CD4-positive, alpha-beta T cell (primary cell): Measurements from ENCODE around the gene INKA1. TPM values are rescaled to one million over a fixed set of nuclear protein-coding genes. Genes with fewer than 3 reads are reported as not detected.

Source experiments
- ATAC-seq: fragments of 200-7000 bp; cut with Tn5 transposase; one replicate; pipeline ENCODE4 v1.10.0; 2022; ENCODE audit warnings: mild to moderate bottlenecking; ENCODE audit not compliant: poor library complexity
- CTCF ChIA-PET: fragments of 350-600 bp; sonication (Branson Sonifier 250); formaldehyde crosslinking; loops from one replicate; lab custom pipeline; 2021; ENCODE audit warnings: antibody characterized with exemption, inconsistent platforms; lab: Charles Lee
- POLR2A ChIA-PET: fragments of 350-600 bp; sonication (Branson Sonifier 250); formaldehyde crosslinking; loops from one replicate; lab custom pipeline; 2021; ENCODE audit warnings: antibody characterized with exemption, inconsistent platforms; lab: Charles Lee
- DNase-seq, 14 experiments: peaks; one replicate each; pipeline ENCODE4 v3.0.0-alpha.2; 2013 to 2020; ENCODE audit warnings: mixed read lengths in 2 of 14
- H3K27ac ChIP-seq, 2 donors: one replicate each; pipeline versions ENCODE4 v1.5.1 to v1.7.0; 2013; ENCODE audit warnings: low read length in 2 of 2, low read depth in 1 of 2, mild to moderate bottlenecking in 1 of 2
- H3K27me3 ChIP-seq, 2 experiments: 1 replicate in 1 of 2; 2 replicates in 1 of 2; pipeline versions ENCODE4 v1.6.1 to v1.7.0; 2013; ENCODE audit warnings: low read length in 2 of 2, control low read depth in 1 of 2, mild to moderate bottlenecking in 1 of 2, moderate library complexity in 1 of 2; ENCODE audit not compliant: insufficient read depth in 2 of 2, control insufficient read depth in 1 of 2
- H3K36me3 ChIP-seq: one replicate; pipeline ENCODE4 v1.6.1; 2013; ENCODE audit warnings: low read length, control low read depth; ENCODE audit not compliant: insufficient read depth
- H3K4me1 ChIP-seq: one replicate; pipeline ENCODE4 v1.6.1; 2013; ENCODE audit warnings: low read length, control low read depth; ENCODE audit not compliant: insufficient read depth
- H3K4me3 ChIP-seq: one replicate; pipeline ENCODE4 v1.5.1; 2013; ENCODE audit warnings: mild to moderate bottlenecking, low read length, moderate library complexity
- H3K9me3 ChIP-seq, 2 experiments: 1 replicate in 1 of 2; 2 replicates in 1 of 2; pipeline versions ENCODE4 v1.6.1 to v1.7.0; 2013; ENCODE audit warnings: low read length in 2 of 2, mild to moderate bottlenecking in 2 of 2, control low read depth in 1 of 2, moderate library complexity in 1 of 2; ENCODE audit not compliant: control insufficient read depth in 1 of 2, insufficient read depth in 1 of 2
- H3K27ac Mint-ChIP-seq: one replicate; pipeline ENCODE4 v1.8.0; 2020; ENCODE audit warnings: mixed read lengths
- H3K27me3 Mint-ChIP-seq: one replicate; pipeline ENCODE4 v1.8.0; 2021; ENCODE audit warnings: mixed read lengths
- H3K36me3 Mint-ChIP-seq: one replicate; pipeline ENCODE4 v1.8.0; 2021; ENCODE audit warnings: low read depth, mixed read lengths
- H3K4me1 Mint-ChIP-seq: one replicate; pipeline ENCODE4 v1.8.0; 2021; ENCODE audit warnings: low read depth, mixed read lengths
- H3K4me3 Mint-ChIP-seq: one replicate; pipeline ENCODE4 v1.8.0; 2020; ENCODE audit warnings: mild to moderate bottlenecking, mixed read lengths
- H3K9me3 Mint-ChIP-seq: one replicate; pipeline ENCODE4 v1.8.0; 2020; ENCODE audit warnings: mixed read lengths
- CTCF ChIP-seq: fragments of 200-600 bp; IDR thresholded peaks from one replicate; pipeline ENCODE4 v1.8.0; 2022; ENCODE audit warnings: antibody characterized with exemption, mild to moderate bottlenecking
- intact Hi-C, 2 experiments: fragments of 100-400 bp; cut with DNase I in 1 of 2; cut with micrococcal nuclease in 1 of 2; formaldehyde crosslinking; loops; one replicate each; pipeline versions ENCODE4 v1.15.1 to v1.9.0; 2023 to 2025; cut with DNase I, micrococcal nuclease
- polyA plus RNA-seq, 2 donors: library from polyadenylated mRNA; unstranded; fragments of 120-200 nt; gene quantifications; one replicate each; pipeline ENCODE4 v1.2.1, GENCODE V29; 2013
- total RNA-seq, 174 experiments: library from RNA in 2 of 174; stranded (reverse) in 2 of 174; gene quantifications; one replicate each; pipeline ENCODE4 v1.2.3 and lab custom pipeline; 2021 to 2026

The INKA1 gene
- total RNA-seq (under 1 TPM; 0.85 to 0.87 TPM), total RNA-seq (lab: John Stamatoyannopoulos, UW) (0 to 2.3 (median 0.79) reads per million in 172 experiments)
- polyA plus RNA-seq (2013, experiment 1 of 2), result 0.40 TPM
- 1.1 TPM for polyA plus RNA-seq (2013, experiment 2 of 2)

- H3K27ac Mint-ChIP-seq, result peak within 1 kb of the TSS; percentile 80
- intact Hi-C loops, result loop anchor here (1.0 to 10.0 kb wide), 8 partner anchors 10 to 285 kb away; partner anchors contain the start of genes RBM5 (in 2 of the 2), IP6K1 (in 1 of the 2), MON1A (in 1 of the 2) and UBA7 (in 1 of the 2)
- ChIA-PET POLR2A (interaction anchor here (0.6 to 4.7 kb wide), 20 partner anchors 10 to 782 kb away, joined by 3 to 83 read pairs (median 6); partner anchors contain the start of genes AMIGO3, GMPPB, GNAI2 and IP6K1), CTCF (interaction anchor here (0.7 to 6.2 kb wide), 22 partner anchors 9 to 140 kb away, joined by 3 to 103 read pairs (median 4); partner anchors contain the start of genes AMIGO3, IP6K1, MON1A and RBM6)
- Histone ChIP-seq H3K9me3 (no peaks in the 10 kb centered on the region), H3K4me1 (peaks cover 51% of the 10 kb centered on the region), H3K4me3 (peak within 1 kb of the TSS; percentile 85), H3K27me3 (no peaks in the 10 kb centered on the region), H3K27ac (peak within 1 kb of the TSS; percentile 69 to 74), H3K36me3 (no peaks in the 10 kb centered on the region)
- ATAC-seq (peak; percentile 88), DNase-seq (peak; percentile 82 to 95 (median 84))
- H3K9me3 Mint-ChIP-seq, result no peaks in the 10 kb centered on the region
- TF ChIP-seq CTCF, result peak; percentile 87
- H3K4me3 Mint-ChIP-seq, result peak within 1 kb of the TSS; percentile 90
- H3K27me3 Mint-ChIP-seq, result peaks cover 4% of the 10 kb centered on the region
- H3K36me3 Mint-ChIP-seq, result peaks cover 6% of the 10 kb centered on the region
- peaks cover 45% of the 10 kb centered on the region for H3K4me1 Mint-ChIP-seq
Measured at GRCh38 chr3:49802719-49803464, at the start of gene INKA1. Gene INKA1 (plus strand): TSS chr3:49803261. CDS start chr3:49803393, 132 bp downstream.

- intact Hi-C loops, result no loop called here
- DNase-seq, result no peak
- no peak for TF ChIP-seq CTCF
- H3K36me3 Mint-ChIP-seq, result peaks cover 40% of the 10 kb centered on the region
- H3K27me3 Mint-ChIP-seq, result no peaks in the 10 kb centered on the region
- Histone ChIP-seq H3K9me3 (no peaks in the 10 kb centered on the region), H3K36me3 (peaks cover 1% of the 10 kb centered on the region), H3K4me1 (no peaks in the 10 kb centered on the region), H3K27me3 (no peaks in the 10 kb centered on the region), H3K27ac (no peak overlapping the region), H3K4me3 (no peak overlapping the region)
- ChIA-PET POLR2A (no interaction called here), CTCF (no interaction called here)
- peaks cover 56% of the 10 kb centered on the region for H3K4me1 Mint-ChIP-seq
- ATAC-seq, result no peak
- H3K27ac Mint-ChIP-seq, result peak overlapping the region; percentile 69
- no peaks in the 10 kb centered on the region for H3K9me3 Mint-ChIP-seq
- H3K4me3 Mint-ChIP-seq, result no peak overlapping the region
Measured at GRCh38 chr3:49754536-49754935, 48.5 kb upstream of the INKA1 start.

- ATAC-seq, result no peak
- Mint-ChIP-seq H3K27ac (no peak overlapping the region), H3K36me3 (peaks cover 34% of the 10 kb centered on the region), H3K4me3 (no peak overlapping the region), H3K4me1 (peaks cover 52% of the 10 kb centered on the region), H3K27me3 (no peaks in the 10 kb centered on the region), H3K9me3 (no peaks in the 10 kb centered on the region)
- Histone ChIP-seq H3K4me1 (peaks cover 3% of the 10 kb centered on the region), H3K27me3 (no peaks in the 10 kb centered on the region), H3K36me3 (peaks cover 7% of the 10 kb centered on the region), H3K27ac (no peak overlapping the region), H3K4me3 (no peak overlapping the region), H3K9me3 (no peaks in the 10 kb centered on the region)
- DNase-seq, result no peak
- ChIA-PET CTCF (no interaction called here), POLR2A (no interaction called here)
- TF ChIP-seq CTCF, result no peak
- intact Hi-C loops, result no loop called here
Measured at GRCh38 chr3:49756036-49756435, 47.0 kb upstream of the INKA1 start.
